Measurements from ENCODE around the gene COL9A1. TPM values are rescaled to one million over a fixed set of nuclear protein-coding genes. Genes with fewer than 3 reads are reported as not detected.
"Not testable (repeated sequence)": the region's sequence is repeated elsewhere in the genome, so short reads cannot be mapped to it uniquely, and the experiment has no call there.

The COL9A1 gene
- total and polyA plus RNA-seq, 11 donors = 0.09 to 1.7 (median 0.37) TPM; not detected in 2

DNA sequence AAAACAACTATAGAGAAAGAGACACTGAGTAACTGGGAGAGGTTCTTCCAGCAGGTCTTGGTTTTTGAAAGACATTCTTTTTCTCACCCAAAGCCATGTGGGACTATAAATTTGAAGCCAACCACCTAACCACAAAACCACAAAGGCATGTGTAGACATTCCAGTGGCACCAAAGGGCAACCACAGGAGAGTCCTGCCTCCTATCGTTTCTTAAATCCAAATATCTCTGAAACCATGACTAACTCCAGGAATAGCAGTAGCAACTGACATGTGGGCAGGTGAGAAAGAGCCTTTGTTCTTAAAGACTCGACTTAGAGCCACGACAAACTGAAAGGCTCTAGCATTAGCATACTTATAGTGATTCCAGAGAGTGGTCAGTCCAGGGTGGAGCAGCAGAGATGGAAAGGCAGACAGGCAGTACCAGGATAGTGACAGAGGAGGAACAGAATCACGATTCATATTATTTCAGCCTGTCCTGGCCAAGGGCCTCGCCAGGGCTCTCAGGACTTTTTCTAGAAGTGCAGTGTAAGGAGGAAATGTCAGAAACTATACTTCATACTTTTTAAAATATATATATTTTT is 9.4 kb upstream of the COL9A1 start:
- peaks cover 0 to 9% (median 0%) of the 10 kb centered on the region in 9 donors for H3K27me3 ChIP-seq
- WGBS, 4 donors = 50 to 59% (median 56%) methylated on average over 5 of the region's 5 CpGs
- ATAC-seq (no peak), DNase-seq (no peak)
- H3K27ac ChIP-seq = no peak overlapping the region
- no peak overlapping the region for H3K4me3 ChIP-seq
- intact Hi-C loops (cut with DNase I) = loop anchor here in 8 of 10 donors (2.0 to 10.0 kb wide), 7 partner anchors 55 to 703 kb away; no protein-coding TSS in a partner anchor
- TF ChIP-seq, protein P1, sequence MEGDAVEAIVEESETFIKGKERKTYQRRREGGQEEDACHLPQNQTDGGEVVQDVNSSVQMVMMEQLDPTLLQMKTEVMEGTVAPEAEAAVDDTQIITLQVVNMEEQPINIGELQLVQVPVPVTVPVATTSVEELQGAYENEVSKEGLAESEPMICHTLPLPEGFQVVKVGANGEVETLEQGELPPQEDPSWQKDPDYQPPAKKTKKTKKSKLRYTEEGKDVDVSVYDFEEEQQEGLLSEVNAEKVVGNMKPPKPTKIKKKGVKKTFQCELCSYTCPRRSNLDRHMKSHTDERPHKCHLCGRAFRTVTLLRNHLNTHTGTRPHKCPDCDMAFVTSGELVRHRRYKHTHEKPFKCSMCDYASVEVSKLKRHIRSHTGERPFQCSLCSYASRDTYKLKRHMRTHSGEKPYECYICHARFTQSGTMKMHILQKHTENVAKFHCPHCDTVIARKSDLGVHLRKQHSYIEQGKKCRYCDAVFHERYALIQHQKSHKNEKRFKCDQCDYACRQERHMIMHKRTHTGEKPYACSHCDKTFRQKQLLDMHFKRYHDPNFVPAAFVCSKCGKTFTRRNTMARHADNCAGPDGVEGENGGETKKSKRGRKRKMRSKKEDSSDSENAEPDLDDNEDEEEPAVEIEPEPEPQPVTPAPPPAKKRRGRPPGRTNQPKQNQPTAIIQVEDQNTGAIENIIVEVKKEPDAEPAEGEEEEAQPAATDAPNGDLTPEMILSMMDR (IDR thresholded peaks at IDR 0.05) = no peak
- no peak for TF ChIP-seq POLR2A (IDR thresholded peaks at IDR 0.05)
- no peaks in the 10 kb centered on the region for H3K9me3 ChIP-seq
- H3K4me1 ChIP-seq = no peaks in the 10 kb centered on the region
- H3K36me3 ChIP-seq = no peaks in the 10 kb centered on the region

DNA sequence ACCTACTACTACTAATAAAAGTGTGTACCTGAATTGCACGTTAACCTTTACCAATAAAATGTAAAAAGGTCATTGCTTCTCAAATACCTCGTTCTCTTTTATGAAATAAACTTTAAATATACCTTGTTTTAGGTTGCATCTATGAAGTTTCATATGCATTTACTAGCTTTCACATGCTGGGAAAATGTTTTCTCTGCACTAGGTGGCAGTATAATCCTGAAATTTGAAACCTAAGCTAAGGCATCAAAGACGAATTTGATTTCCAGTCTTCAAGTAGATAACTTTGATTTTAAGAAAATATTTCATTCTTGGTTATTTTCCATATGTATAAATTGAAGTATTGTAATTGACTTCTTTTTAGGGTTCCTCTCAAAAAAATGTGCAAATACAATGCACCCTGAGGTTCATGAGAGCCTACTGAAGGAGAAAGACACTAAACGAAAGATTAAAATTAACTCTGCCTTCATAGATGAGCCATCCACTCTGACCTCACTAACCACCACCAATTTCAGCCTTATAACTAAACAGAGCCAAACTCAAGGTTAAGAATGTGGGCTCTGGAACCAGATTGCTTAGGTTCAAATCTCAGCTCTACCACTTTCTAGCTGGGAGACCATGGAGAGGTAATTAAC is 7.3 kb upstream of the COL9A1 start:
- WGBS, 4 donors = 16 to 21% (median 19%) methylated on average over 4 of the region's 4 CpGs
- no peak for ATAC-seq
- Histone ChIP-seq H3K9me3 (no peaks in the 10 kb centered on the region), H3K36me3 (no peaks in the 10 kb centered on the region), H3K27ac (no peak overlapping the region), H3K4me3 (no peak overlapping the region), H3K27me3 (peaks cover 0 to 9% (median 0%) of the 10 kb centered on the region in 9 donors), H3K4me1 (no peaks in the 10 kb centered on the region)
- DNase-seq = no peak
- intact Hi-C loops (cut with DNase I) = loop anchor here in 9 of 10 donors (1.0 to 10.0 kb wide), 8 partner anchors 57 to 705 kb away; no protein-coding TSS in a partner anchor
- TF ChIP-seq POLR2A (IDR thresholded peaks at IDR 0.05) = no peak
- TF ChIP-seq, protein P1 (IDR thresholded peaks at IDR 0.05) = peak; percentile 39 to 73 (median 58)

- no peak for ATAC-seq
- TF ChIP-seq, protein P1 (IDR thresholded peaks at IDR 0.05) = no peak
- no peak for TF ChIP-seq POLR2A (IDR thresholded peaks at IDR 0.05)
Observed at GRCh38 chr6:70309243-70309642, 6.4 kb upstream of the COL9A1 start.

GRCh38 chr6:70308142-70308541 is 5.3 kb upstream of the COL9A1 start:
- not testable (repeated sequence) for H3K4me3 ChIP-seq, ATAC-seq, DNase-seq, H3K27ac ChIP-seq, H3K4me1 ChIP-seq, H3K9me3 ChIP-seq, H3K36me3 ChIP-seq
- peaks cover 0 to 14% (median 0%) of the 10 kb centered on the region in 9 donors for H3K27me3 ChIP-seq
- TF ChIP-seq, protein P1 (IDR thresholded peaks at IDR 0.05) = peak in 11 of 12 donors; percentile 7 to 50 (median 30)
- intact Hi-C loops (cut with DNase I) = loop anchor here in 4 of 10 donors (2.0 to 10.0 kb wide), 5 partner anchors 61 to 709 kb away; no protein-coding TSS in a partner anchor

More at GRCh38 chr6:70309243-70309642, 6.4 kb upstream of the COL9A1 start:
- H3K4me1 ChIP-seq = no peaks in the 10 kb centered on the region
- intact Hi-C loops (cut with DNase I) = loop anchor here in 4 of 10 donors (2.0 to 10.0 kb wide), 5 partner anchors 60 to 708 kb away; no protein-coding TSS in a partner anchor
- 43 to 55% (median 53%) methylated on average over 2 of the region's 2 CpGs for WGBS, 4 donors
- no peaks in the 10 kb centered on the region for H3K36me3 ChIP-seq
- H3K4me3 ChIP-seq = no peak overlapping the region
- H3K27ac ChIP-seq = no peak overlapping the region
- no peaks in the 10 kb centered on the region for H3K9me3 ChIP-seq
- no peak for DNase-seq
- peaks cover 0 to 9% (median 0%) of the 10 kb centered on the region in 9 donors for H3K27me3 ChIP-seq
